GM13977 (cell line): ENCODE data around the gene ICAM2.

Experiments used
- DNase-seq: peaks from one replicate; pipeline ENCODE4 v3.0.0; 2012; ENCODE audit warnings: low spot score
- CTCF ChIP-seq: IDR thresholded peaks from 2 replicates; pipeline ENCODE4 v1.5.1; 2012; ENCODE audit warnings: mild to moderate bottlenecking, control low read depth; ENCODE audit not compliant: insufficient read depth; ENCODE audit errors: extremely low read depth, missing control alignments
- in situ Hi-C: fragments of 300-500 bp; cut with MboI; formaldehyde crosslinking; loops from one replicate; pipeline ENCODE4 v1.12.0; 2022; ENCODE audit warnings: low sequenced_read_pairs, low pct_unique_long_range_greater_than_20kb, mixed read lengths, inconsistent platforms; ENCODE audit not compliant: unreplicated experiment

The ICAM2 gene

GRCh38 chr17:63993368-63993985 is 27.0 kb downstream of the ICAM2 start:
- no peak for TF ChIP-seq CTCF
- in situ Hi-C loops, result no loop called here
- no peak for DNase-seq

GRCh38 chr17:63991611-63992010 is 28.8 kb downstream of the ICAM2 start:
- in situ Hi-C loops, result no loop called here
- DNase-seq, result no peak
- TF ChIP-seq CTCF, result no peak

- TF ChIP-seq CTCF, result no peak
- in situ Hi-C loops, result no loop called here
Measured at GRCh38 chr17:63989622-63990345, 30.6 kb downstream of the ICAM2 start.

GRCh38 chr17:63988741-63989621 is 31.5 kb downstream of the ICAM2 start:
- no peak for TF ChIP-seq CTCF
- in situ Hi-C loops, result no loop called here
- DNase-seq, result no peak

More at GRCh38 chr17:63989622-63990345, 30.6 kb downstream of the ICAM2 start:
- no peak for DNase-seq

GRCh38 chr17:63988127-63988478 is 32.3 kb downstream of the ICAM2 start:
- no peak for DNase-seq
- TF ChIP-seq CTCF, result no peak
- in situ Hi-C loops, result no loop called here

- DNase-seq, result no peak
- TF ChIP-seq CTCF, result no peak
- in situ Hi-C loops, result no loop called here
Measured at GRCh38 chr17:63987221-63988126, 33.0 kb downstream of the ICAM2 start.
